Vagina (tissue), 2 donors: ENCODE measurements around the gene USP12.

ENCODE experiments used
- CTCF ChIP-seq, 3 experiments: fragments of 450-650 bp in 2 of 3; fragments of 200-600 bp in 1 of 3; sonication (generic) in 1 of 3; IDR thresholded peaks; one replicate each; pipeline ENCODE4 v1.5.1; 2017 to 2019; ENCODE audit warnings: antibody characterized with exemption in 3 of 3, mild to moderate bottlenecking in 2 of 3, moderate library complexity in 2 of 3
- POLR2A ChIP-seq, 2 donors: fragments of 450-650 bp; IDR thresholded peaks; one replicate each; pipeline ENCODE4 v1.6.1; 2017; ENCODE audit warnings: antibody characterized with exemption in 2 of 2, mild to moderate bottlenecking in 2 of 2, moderate library complexity in 2 of 2
- POLR2AphosphoS5 ChIP-seq, 2 donors: sonication (generic); formaldehyde crosslinking; IDR thresholded peaks; one replicate each; pipeline ENCODE4 v1.9.0; 2017; ENCODE audit warnings: antibody characterized with exemption in 2 of 2, mild to moderate bottlenecking in 2 of 2, low read depth in 1 of 2; ENCODE audit not compliant: insufficient read depth in 1 of 2

- TF ChIP-seq CTCF (IDR thresholded peaks at IDR 0.05) (no peak), POLR2A (IDR thresholded peaks at IDR 0.05) (no peak), POLR2AphosphoS5 (IDR thresholded peaks at IDR 0.05; ENCODE audit: insufficient read depth in 1 of 2, low read depth in 1 of 2) (no peak)
These were observed 11.6 kb downstream of the USP12 start for GRCh38 chr13:27159806-27160563.
